Stimulated activated CD8-positive, alpha-beta memory T cell treated with anti-CD3 and anti-CD28 coated beads, Interleukin-12 subunit alpha, Interleukin-12 subunit beta, amount 100 ng/mL, for 4 hours (primary cell): ENCODE results near the gene DESI2.

Source experiments
- DNase-seq: peaks from one replicate; pipeline ENCODE4 v3.0.0-alpha.2; 2020; ENCODE audit warnings: low read depth

DESI2 gene

GRCh38 chr1:244652623-244653438 is at the start of gene DESI2:
Gene DESI2 (plus strand): TSS chr1:244653126. CDS start chr1:244653314, 188 bp downstream.
- peak; percentile 96 for DNase-seq

GRCh38 chr1:244603498-244603897 is 49.4 kb upstream of the DESI2 start:
- DNase-seq, result no peak

GRCh38 chr1:244605835-244606370 is 47.0 kb upstream of the DESI2 start:
- no peak for DNase-seq

GRCh38 chr1:244614113-244614836 is 38.7 kb upstream of the DESI2 start:
- DNase-seq, result no peak

- DNase-seq, result no peak
Measured at GRCh38 chr1:244614879-244615278, 38.0 kb upstream of the DESI2 start.

- no peak for DNase-seq
Measured at GRCh38 chr1:244615301-244615700, 37.6 kb upstream of the DESI2 start.

GRCh38 chr1:244626709-244627108 is 26.2 kb upstream of the DESI2 start:
- no peak for DNase-seq

GRCh38 chr1:244628789-244629188 is 24.1 kb upstream of the DESI2 start:
- DNase-seq, result no peak

- no peak for DNase-seq
Measured at GRCh38 chr1:244633140-244633539, 19.8 kb upstream of the DESI2 start.

- DNase-seq, result no peak
Measured at GRCh38 chr1:244634546-244634945, 18.4 kb upstream of the DESI2 start.

- DNase-seq, result no peak
Measured at GRCh38 chr1:244636488-244637259, 16.3 kb upstream of the DESI2 start.

- no peak for DNase-seq
Measured at GRCh38 chr1:244639561-244639960, 13.4 kb upstream of the DESI2 start.

GRCh38 chr1:244640917-244641316 is 12.0 kb upstream of the DESI2 start:
- DNase-seq, result no peak

GRCh38 chr1:244642526-244642925 is 10.4 kb upstream of the DESI2 start:
- DNase-seq, result no peak

- no peak for DNase-seq
Measured at GRCh38 chr1:244642988-244643387, 9.9 kb upstream of the DESI2 start.

GRCh38 chr1:244645414-244645813 is 7.5 kb upstream of the DESI2 start:
- DNase-seq, result no peak

GRCh38 chr1:244645890-244646289 is 7.0 kb upstream of the DESI2 start:
- DNase-seq, result no peak

- DNase-seq, result no peak
Measured at GRCh38 chr1:244647819-244648218, 5.1 kb upstream of the DESI2 start.

GRCh38 chr1:244651956-244652622 is 837 bp upstream of the DESI2 start:
- no peak for DNase-seq

GRCh38 chr1:244653439-244654107 is 647 bp downstream of the DESI2 start:
- DNase-seq, result no peak
